A549 (cell line): Measurements from ENCODE around the gene LGR4.

Experiments
- CEBPB ChIP-seq, 2 experiments: fragments of >200 bp in 1 of 2; sonication (Bioruptor Twin) in 1 of 2; formaldehyde crosslinking in 1 of 2; IDR thresholded peaks; 2 replicates each; pipeline ENCODE4 v1.6.1; 2012 to 2016
- CTCF ChIP-seq: fragments of >200 bp; sonication (Bioruptor Twin); formaldehyde crosslinking; IDR thresholded peaks from 3 replicates; pipeline ENCODE4 v1.5.1; 2016
- EP300 ChIP-seq, 2 experiments: fragments of >200 bp; sonication (Bioruptor Twin); formaldehyde crosslinking; IDR thresholded peaks; 2 replicates in 1 of 2; 3 replicates in 1 of 2; pipeline ENCODE4 v1.6.1; 2016 to 2017
- ESRRA ChIP-seq: fragments of 150-350 bp; IDR thresholded peaks from 2 replicates; pipeline ENCODE4 v1.6.1; 2014; ENCODE audit warnings: mild to moderate bottlenecking, low read length, borderline replicate concordance
- JUN ChIP-seq, 2 experiments: fragments of >200 bp; sonication (Bioruptor Twin); formaldehyde crosslinking; IDR thresholded peaks; 2 replicates in 1 of 2; 3 replicates in 1 of 2; pipeline ENCODE4 v1.6.1; 2016 to 2017
- MYC ChIP-seq: IDR thresholded peaks from 2 replicates; pipeline ENCODE4 v1.6.1; 2012; ENCODE audit warnings: mild to moderate bottlenecking, inconsistent platforms, low read length, improper control_type of control experiment, borderline replicate concordance
- PBX3 ChIP-seq: IDR thresholded peaks from 2 replicates; pipeline ENCODE4 v1.6.1; 2012
- PHF8 ChIP-seq: fragments of 200-600 bp; sonication (generic); IDR thresholded peaks from 2 replicates; pipeline ENCODE4 v1.6.1; 2016; ENCODE audit warnings: low read depth, mild to moderate bottlenecking, antibody characterized with exemption, moderate library complexity, borderline replicate concordance
- POLR2A ChIP-seq: IDR thresholded peaks from 2 replicates; pipeline ENCODE4 v1.6.1; 2012; ENCODE audit warnings: mild to moderate bottlenecking, low read length
- RAD21 ChIP-seq, 2 experiments: fragments of >200 bp in 1 of 2; sonication (Bioruptor Twin) in 1 of 2; formaldehyde crosslinking in 1 of 2; IDR thresholded peaks in 1 of 2; conservative IDR thresholded peaks in 1 of 2; 2 replicates in 1 of 2; 3 replicates in 1 of 2; pipeline ENCODE4 v1.6.1; 2012 to 2018; ENCODE audit warnings: inconsistent platforms in 1 of 2
- TP53 ChIP-seq: fragments of 250-450 bp; sonication (Bioruptor Pico); IDR thresholded peaks from 2 replicates; pipeline ENCODE4 v1.5.0; 2021; ENCODE audit warnings: mild to moderate bottlenecking, moderate library complexity

DNA sequence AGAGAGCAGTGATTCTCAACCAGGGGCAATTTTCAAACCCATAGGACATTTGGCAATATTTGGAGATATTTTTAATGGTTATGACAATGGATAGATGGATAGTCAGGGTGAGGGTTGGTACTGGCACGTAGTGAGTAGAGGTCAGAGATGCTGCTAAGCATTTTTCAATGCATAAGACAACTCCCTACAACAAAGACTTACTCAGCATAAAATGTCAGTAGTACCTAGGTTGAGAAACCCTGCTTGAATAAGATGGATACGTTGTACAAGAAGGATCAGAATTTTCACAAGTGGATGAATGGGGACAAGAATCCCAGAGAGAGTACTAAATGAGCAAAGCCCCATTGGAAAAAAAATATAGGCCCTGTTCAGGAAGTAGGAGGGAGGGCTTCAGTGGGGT, 45.9 kb upstream of the LGR4 start:
- TF ChIP-seq MYC: no peak
- no peak for TF ChIP-seq CTCF
- TF ChIP-seq POLR2A: no peak
- no peak for TF ChIP-seq RAD21 (conservative IDR thresholded peaks at IDR 0.05 in 1 of 2, IDR thresholded peaks at IDR 0.05 in 1 of 2)
- TF ChIP-seq CEBPB (IDR thresholded peaks at IDR 0.05): no peak
- TF ChIP-seq EP300 (IDR thresholded peaks at IDR 0.05): no peak
- no peak for TF ChIP-seq JUN (IDR thresholded peaks at IDR 0.05)
- TF ChIP-seq PBX3: no peak
- TF ChIP-seq ESRRA: no peak
- TF ChIP-seq TP53 (CRISPR knock-in tag): no peak
- no peak for TF ChIP-seq PHF8
